CD1c-positive myeloid dendritic cell (primary cell): ENCODE data around the gene OCA2.

Experiments
- DNase-seq: peaks from one replicate; pipeline ENCODE4 v3.0.0-alpha.2; 2016; ENCODE audit errors: extremely low spot score

OCA2 gene

DNA sequence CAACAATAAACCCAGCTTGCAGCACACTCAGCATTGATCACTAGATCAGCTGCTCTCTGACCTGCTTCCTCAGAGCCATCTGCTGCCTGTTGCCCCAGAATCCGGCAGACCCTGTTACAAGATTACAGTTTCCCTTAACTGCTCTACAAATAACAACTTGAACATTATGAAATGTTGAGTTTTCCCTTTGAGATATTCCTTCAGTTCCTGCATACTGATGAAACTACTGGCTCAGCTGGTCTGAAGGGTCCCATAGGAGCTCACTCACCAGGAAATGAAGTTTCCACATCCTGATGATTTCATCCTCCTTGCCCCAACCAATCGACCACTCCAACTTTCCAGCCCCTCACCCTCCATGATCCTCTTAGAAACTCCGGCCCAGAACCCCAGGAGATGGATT lies 281.9 kb downstream of the OCA2 start:
- no peak for DNase-seq

DNA sequence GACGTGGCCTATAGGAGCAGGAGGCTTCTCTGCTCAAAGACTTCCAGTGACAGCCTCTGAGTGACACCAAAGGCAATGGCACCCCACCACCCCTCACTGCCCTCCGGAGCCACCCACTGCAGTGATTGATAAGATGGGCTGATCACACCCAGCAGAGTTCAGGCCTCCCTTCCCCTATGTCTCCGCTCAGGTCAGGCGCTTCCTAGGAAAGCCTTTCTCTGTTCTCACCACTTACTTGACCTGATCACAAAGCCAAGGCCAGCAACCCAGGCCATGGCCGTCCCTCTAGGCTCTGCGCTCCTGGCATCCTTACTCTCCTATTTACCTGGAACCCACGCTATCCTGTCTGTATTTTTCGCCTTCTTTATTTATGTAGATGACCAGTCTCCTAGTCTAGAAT lies 282.3 kb downstream of the OCA2 start:
- no peak for DNase-seq

DNA sequence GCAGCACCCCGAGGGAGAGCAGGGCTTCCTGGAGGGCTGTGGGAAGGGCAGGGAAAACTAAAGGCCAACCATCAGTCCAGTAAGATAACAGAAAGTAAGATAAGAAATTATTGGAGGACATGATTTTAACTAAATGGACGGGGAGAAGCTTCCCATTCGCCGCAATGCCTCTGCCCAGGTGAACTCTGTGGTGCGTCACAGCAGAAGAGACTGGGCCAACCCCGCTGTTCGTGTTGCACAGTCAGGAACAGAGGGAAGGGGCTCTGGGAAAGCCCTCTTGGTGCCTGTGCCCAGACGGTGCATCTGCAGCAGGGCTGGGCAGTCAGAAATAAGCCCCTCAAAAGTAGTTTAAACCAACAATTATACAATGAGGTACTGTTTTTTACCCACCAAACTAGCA lies 284.1 kb downstream of the OCA2 start:
- no peak for DNase-seq

DNA sequence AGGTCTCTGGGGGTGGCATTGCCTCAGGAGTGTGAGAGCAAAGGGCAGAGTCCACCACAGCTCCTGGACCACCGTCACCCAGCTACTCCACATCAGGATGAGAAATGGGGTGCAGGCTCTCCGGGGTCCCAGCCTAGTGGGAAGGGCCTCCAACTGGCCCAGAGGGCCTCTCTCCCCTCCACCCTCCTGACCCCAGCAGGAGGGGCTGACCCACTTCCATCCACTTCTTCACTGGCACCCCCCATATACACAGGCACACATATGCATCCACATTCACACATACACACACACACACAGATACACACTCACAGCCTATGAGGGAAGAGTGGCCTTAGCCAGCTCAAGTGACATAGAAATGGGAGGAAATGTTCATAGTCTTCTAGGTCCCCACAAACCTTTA lies 286.0 kb downstream of the OCA2 start:
- no peak for DNase-seq

DNA sequence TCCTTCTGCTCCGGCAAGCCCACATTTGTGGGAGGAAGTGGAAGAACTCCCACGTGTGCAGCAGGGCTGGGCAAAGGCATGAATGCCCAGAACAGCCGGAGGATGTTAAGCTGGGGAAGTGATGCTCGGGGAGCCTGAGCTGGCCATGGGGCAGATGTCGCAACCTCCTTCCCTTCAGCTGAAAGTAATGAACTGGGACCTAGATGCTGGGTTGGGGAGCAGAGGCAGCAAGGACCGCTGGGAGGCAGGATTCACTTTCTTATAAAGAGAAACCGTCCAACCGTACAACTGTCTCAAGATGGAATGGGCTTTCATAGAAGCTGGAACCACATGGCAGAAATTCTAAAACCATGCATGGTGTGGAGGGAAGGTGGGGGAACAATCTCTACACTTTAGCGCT lies 290.9 kb downstream of the OCA2 start:
- DNase-seq = no peak

DNA sequence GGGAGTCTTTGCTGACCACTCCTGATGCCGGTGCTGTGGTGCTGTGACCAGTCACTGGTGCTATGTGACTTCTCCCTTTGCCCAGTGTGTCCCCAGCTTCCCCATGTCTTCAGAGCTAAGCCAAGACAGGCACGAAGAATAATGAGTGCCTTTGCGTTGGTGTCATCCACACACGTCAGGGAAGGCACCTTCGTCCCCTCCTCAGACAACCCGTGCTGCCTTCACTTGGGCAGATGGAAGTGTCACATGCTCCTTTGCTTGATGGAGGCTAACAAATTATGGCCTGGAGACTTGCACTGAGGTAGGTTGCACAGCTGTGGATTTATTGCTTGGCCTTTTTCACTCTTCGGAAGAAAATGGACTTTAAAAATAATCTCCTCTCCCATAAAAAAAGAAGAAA lies 291.8 kb downstream of the OCA2 start:
- DNase-seq = no peak

DNA sequence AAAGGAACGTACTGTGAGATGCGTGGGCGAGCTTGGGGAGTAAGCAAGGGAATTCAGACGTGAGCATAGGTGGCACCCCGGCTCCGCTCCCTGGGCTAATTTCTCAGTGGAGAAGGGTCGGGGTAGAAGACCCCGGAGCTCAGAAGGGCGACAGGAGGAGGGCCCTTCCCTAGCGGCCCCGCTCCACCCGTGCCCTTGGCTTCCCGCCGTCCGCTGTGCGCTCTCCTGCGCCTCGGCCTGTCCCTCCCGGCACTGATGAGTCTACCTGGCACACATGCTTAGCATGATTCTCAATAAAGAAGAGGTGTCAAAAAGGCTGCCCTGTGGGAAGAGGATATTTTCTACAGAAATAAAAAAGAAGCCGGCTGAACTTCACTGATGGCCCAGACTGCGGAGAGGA lies 292.7 kb downstream of the OCA2 start:
- DNase-seq = no peak

DNA sequence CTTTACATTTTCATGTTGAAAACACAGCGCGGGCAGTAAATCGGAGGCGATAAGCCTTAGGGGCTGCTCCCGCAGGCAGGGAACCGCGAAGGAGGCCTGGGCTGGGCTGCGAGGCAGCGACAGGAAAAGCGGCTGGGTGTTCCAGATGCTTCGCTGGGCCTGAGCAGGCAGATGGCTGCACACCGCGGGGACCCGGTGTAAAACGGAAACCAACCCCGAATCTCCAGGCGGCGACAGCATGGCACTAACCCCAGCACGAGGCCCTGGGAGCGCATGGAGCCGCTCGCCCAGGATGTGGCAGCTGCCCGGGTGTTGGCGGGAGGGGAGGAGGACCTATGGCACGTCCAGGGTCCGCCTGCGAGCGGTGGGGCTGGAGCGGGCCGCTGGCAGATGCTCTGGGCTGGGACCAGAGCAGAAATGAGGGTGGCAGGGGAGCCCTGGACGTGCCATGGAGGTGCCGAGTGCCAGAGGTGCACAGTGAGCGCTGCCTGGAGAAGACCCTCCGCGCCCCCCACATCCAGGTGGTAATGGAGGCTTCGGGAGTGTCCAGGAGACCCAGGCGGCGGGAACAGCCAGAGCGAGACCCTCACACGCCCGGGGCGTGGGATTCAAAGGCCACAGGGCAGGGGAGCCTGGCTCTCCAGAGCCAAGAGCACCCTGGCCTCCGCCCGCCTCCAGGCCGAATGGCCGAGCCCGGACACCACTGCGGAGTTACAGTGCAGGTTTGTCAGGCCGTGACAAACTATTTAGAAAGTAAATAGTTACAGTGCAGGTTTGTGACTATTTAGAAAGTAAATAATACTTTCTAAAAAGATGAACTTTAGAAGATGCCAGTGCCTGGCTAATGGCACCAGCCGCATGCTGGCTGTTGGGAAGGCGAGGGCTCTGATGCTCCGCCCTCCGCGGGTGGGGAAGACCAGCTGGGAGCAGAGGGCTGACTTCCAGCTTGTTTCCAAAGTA lies 293.6 kb downstream of the OCA2 start:
- no peak for DNase-seq

DNA sequence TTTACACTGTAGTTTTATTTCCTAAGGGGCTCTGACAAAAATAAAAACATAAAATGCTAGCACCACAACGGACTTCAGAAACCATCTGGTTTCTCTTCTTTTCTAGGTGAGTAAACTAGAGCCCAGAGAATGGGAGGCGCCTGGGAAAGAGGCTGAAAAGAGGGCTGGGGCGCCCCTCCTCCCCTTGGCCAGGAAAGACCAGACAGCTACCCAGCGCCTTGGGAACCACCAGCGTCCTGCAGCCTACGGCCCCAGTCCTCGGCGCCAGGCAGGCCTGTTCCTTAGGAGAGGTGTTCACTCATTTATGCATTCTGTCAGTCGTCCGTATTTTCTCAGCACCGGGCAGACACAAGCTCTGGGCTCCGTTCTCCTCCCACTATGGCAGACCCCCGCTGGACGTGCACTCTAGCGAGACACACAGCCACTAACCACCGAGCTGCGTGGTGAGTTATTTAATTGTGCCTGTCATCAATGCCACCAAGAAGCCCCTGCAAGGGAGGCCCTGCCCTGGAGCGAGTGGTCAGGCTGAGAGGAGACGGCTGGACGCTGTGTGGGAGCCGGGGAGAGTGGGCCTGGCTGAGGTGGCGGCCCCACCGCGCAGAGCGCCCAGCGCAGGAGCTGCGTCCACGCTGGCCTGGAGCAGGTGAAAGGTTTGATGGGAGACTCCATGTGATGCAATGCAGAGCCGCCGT lies 294.4 kb downstream of the OCA2 start:
- DNase-seq = no peak

DNA sequence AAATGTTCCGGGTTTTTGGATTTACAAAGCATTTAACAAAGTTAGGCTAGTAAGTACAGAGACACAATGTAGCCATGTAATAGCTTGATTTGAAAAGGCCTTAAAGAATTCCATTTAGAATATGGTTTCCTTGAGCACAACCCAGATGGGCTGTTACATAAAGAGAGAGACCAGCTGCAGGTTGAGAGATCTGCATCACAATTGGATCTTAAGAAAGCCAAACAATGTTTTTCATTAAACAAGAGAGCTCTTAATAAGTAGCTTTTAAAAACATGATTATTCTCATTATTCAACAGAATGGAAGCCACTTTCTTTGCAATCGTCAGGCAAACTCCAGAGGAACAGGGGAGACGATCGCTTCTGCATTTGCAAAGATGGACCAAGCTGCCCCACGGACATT lies 300.3 kb downstream of the OCA2 start:
- DNase-seq = no peak

DNA sequence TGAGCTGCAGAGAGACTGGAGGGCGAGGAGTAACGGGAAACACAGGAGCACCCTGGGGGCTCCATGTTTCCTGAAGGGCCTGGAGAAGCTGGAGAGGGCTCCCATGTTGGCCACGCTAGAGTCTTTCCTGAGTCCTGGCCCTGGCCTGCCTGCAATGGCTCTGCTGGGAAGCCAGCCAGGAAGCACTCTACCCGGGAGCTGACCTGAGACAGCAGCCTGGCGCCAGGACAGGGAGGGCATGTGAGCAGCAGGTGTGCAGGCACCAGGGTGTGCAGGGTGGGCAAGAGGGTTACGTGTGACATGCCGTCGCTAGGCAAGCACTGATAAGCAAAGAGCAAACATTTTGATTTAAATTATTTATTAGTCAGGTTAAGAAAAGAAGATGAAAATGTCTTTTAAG lies 301.4 kb downstream of the OCA2 start:
- no peak for DNase-seq

DNA sequence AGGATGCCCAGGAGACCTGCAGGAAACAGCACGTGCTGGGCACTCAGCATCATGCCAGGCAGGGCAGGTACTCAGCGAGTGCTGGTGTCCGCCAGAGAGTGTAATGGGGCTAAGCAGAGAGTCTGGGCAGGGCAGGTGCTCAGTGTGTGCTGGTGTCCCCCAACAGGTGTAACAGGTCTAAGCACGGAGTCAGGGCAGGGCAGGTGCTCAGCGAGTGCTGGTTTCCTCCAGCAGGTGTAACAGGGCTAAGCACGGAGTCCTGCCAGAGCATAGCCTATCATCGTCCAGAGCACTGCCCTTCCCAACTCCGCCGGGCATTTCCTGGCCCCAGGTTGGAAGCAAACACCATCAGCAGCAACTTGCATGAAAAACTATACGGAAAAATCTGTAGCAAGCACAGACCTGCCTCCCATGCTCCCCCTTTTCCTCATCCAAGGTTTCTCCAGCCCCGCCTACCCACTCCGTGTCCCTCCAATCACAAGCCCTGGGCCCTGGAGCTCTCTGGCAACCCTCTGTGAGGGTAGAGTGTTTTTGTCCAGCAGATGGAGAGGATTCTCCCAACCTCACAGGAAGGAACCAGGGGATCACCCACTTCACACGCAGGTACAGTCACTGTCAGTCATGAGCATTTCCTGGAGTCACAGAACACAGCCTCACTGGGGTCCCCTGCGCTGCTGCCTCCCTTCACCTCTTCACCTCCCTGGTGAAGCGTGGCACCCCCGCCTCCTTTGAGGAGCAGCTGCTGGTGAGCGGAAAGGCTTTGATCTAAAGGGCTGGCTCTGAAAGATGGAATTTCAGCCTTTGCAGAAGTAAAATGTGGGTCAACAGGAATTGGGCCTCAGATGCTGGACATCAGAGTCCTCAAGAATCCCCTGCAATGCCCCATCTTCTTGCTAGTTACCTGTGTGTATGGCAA lies 302.5 kb downstream of the OCA2 start:
- DNase-seq = no peak

DNA sequence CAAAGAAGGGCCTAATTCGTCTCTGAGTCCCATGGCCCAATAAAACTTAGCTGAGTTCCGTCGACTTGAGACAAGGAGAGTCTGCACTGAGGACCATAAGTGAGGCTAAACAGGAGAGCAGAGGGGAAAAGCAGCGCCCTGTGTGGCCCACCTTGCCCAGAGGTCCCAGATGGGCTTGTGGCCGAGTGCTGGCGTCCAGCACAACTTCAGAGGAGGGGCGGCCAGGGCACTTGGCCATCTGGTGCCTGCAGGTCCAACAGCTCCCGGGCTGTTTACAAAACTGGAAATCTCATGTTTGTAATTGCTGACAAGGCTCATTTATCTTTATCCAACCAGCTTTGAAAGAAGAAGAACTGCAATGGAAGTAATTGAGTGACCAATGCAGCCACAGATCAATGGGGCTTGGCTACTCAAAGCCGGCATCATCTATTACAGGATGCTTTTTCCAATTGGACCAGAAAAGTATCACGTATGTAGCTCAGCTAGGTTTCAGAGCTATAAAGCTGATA lies 306.3 kb downstream of the OCA2 start:
- DNase-seq = no peak

DNA sequence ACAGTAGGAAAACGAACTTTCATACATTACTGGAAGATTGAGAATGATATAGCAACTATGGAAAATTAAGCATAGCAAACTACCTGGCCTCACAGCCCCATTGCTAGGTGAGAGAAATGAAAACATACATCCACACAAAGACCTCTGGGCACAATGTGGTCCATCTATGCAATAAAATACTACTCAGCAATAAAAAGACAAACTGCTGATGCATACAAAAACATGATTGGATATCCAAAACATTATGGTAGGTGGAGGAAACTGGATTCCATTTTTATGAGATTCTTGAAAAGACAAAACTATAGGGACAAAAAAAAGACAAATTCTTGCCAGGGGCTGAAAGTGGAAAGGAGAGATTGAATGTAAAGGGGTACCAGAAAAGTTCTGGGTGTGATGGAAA lies 308.8 kb downstream of the OCA2 start:
- DNase-seq = no peak

DNA sequence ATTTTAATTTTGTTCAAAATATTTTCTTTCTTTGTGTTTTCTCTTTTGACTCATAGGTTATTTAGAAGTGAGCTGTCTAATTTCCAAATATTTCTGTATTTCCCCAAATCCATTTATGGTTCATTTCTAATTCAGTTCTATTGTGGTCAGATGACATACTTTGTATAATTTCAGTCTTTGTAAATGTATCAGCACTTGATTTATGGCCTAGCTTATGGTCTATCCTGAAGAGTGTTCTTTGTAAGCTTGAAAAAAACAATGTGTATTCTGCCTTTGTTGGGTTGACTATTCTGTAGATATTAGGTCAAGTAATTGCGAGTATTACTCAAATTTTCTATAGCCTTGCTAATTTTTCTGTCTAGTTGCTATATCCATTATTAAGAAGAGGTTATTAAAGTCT lies 311.2 kb downstream of the OCA2 start:
- DNase-seq = no peak

DNA sequence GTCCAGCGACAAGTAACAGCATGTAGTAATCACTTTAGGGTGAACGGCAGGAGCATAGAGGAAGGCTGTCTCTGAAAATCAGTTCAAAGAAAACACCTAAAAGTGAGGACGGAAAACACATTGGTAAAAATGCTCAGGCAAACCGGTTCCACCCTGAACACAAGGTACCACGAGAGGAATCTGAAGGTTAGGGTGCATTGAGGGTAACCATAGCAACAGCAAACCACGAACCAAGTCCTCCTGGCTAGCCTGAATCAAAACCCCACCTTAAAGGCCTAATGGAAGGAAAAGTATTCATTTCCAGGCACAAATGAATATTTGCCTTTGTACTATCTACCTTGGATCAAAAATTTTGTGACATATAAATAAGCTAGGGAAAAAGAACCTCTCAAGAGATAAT lies 315.0 kb downstream of the OCA2 start:
- DNase-seq = no peak

DNA sequence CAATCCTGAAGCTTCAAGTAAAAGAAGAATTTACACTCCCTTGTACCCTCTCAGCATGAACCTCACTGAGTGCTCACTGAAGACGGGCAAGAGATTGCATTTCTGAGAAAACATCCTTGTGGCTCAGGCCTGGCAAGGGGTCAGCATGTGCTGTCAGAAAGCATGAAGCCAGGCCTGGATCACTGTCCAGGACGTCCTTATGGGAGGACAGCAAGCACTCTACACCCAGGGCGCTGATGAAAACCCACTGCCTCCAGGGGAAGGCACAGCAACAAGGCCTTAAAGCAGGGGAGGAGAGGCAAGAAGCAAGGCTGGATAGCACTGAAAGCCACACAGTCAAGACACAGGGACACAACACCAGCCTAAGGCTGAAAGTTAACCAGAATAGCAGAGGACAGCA lies 315.4 kb downstream of the OCA2 start:
- DNase-seq = no peak

DNA sequence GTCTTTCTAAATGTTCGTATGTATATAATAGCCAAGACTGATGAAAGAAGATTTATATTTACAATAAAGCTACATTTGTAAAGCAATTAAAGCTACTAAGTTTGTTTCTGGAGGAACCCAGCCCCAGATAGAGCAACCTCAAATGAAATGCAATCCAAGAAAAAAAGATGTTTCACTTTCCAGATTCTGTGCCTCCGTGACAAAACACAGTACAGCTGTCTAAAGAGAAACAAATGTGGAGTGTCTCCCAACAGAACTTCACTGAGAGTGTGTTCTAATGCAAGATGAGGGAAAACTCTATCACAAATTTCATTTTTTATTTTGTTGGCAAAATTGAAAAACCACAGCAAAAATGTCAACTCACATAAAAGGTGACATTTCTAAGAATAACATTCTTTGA lies 317.0 kb downstream of the OCA2 start:
- no peak for DNase-seq

DNA sequence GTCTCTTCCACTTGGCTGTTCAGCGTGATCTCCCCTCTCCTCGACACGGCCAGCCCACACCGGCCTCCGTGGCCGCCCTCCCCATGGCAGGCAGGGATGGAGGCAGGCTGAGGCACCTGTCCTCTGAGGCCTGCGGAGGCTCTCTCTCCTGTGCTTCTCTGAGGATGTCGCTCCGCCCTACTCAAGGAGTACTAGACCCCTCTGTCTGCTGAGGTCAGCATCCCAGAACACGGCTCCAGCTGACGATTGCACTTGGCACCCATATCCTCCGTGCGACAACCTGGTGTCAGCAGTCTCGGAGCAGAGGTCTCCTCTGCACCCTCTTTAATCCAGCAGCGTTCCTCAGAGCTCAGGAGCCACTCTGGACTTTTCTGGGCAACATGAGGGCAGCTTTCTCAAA lies 322.6 kb downstream of the OCA2 start:
- DNase-seq = no peak

DNA sequence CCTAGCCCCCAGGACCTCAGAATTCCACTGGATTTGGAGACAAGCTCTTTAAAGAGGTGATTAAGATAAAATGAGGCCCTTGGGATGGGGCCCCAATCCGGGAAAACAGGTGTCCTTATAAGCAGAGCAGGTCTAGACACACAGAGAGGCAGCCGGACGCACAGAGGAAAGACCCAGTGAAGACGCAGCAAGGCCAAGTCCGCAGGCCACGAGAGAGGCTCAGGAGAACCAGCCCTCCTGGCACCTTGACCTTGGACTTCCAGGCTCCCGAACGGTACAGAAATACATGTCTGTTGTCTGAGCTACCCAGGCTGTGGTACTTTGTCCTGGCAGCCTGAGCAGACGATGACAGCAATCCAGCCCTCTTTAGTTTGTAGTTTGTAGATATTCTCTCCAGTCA lies 324.5 kb downstream of the OCA2 start:
- DNase-seq = no peak

DNA sequence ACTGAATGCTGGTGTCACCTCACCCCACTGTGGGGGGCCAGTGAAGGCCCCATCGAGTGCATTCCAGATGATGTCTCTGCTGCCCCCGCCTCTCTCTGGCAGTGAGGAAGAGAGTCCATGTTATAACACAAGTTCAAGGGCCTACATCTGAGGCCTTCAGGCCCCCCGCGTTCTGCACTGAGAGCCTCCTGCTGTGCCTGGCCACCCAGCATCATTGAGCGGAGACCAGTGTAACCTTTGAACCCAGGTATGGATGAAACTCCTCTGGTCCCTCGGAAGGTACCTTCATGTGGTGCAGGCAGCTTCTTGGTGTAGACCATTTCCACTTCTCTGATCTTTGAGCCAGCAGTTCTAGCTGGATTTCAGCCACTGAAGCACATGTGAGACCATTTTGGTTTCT lies 324.9 kb downstream of the OCA2 start:
- no peak for DNase-seq

DNA sequence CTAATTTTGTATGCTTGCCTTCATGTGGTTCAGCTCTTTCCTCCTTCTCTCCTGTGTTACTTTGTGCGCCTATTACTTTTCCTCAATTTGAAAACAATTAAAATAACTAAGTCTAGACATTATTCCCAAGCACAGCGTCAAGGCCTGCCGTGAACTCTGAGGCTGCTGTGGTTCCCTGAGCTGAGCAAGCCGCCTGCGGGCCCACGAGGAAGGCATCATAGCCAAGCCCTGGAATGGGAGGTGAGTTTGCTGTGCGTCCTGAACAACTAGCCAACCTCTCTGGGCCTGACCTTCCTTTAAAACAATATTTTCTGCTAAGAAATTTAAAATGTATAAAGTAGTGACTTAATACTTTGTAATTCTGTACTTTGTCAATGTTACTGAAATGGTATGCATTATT lies 327.2 kb downstream of the OCA2 start:
- no peak for DNase-seq
